SH-SY5Y (cell line): Measurements from ENCODE around the gene CDH4.

Experiments used
- GATA2 ChIP-seq: IDR thresholded peaks from 2 replicates; pipeline ENCODE4 v1.6.1; 2011; ENCODE audit warnings: mild to moderate bottlenecking, low read depth, low read length
- GATA3 ChIP-seq: IDR thresholded peaks from 2 replicates; pipeline ENCODE4 v1.6.1; 2011; ENCODE audit warnings: low read depth, mild to moderate bottlenecking, low read length, moderate library complexity

DNA sequence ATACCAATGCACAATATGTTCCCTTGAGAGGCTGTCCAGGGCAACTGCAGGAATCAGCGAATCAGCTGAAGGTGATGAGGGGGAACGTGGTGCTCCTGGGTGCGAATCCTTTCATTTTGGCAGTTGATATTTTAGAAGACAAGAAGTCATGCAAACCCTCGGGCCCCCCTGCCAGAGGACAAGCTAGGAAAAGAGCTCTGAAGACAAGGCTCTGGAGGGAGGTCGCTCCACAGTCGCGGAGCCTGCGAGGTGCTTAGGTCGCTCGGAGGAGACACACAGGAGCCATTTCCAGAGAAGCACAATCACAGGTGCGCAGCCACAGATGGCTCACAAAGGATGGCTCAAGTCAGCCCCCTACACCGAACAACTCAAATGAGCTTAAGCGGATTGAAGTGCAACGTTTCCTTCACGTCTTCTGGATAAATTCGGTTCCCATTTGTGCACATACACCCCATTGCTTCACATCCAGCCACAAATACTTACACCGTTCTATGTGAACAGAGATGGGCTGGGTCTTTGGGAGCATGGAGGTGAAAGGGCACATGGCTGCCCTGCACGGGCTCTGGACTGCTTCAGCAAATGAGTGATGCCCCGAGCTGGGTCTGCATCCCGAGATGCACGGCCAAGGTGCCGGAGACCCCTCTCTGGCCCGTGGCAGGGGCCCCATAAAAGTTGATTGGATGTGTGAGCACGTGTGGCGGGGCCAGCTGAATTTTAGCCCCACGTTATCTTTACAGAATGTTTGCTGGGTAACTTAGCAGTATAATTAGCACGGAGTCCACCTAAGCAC, 527.3 kb downstream of the CDH4 start:
- TF ChIP-seq GATA2 (no peak), GATA3 (no peak)
